Measurements from ENCODE around the gene CXCL12. TPM values are rescaled to one million over a fixed set of nuclear protein-coding genes. Genes with fewer than 3 reads are reported as not detected.

The CXCL12 gene
- total RNA-seq, 1 experiment from 2014 or later: 0.47 TPM

GRCh38 chr10:44344727-44345126 lies 40.2 kb downstream of the CXCL12 start:
- BruUV-seq (replicated peaks): no TSS peak
- POLR2A ChIA-PET (ENCODE audit: unreplicated experiment): no interaction called here
- Histone ChIP-seq H3K9ac (ENCODE audit: low read length) (no peak overlapping the region), H3K4me1 (ENCODE audit: insufficient read depth, low read length) (no peaks in the 10 kb centered on the region), H3K9me3 (ENCODE audit: low read length) (no peaks in the 10 kb centered on the region), H3K79me2 (ENCODE audit: low read length) (no peaks in the 10 kb centered on the region), H3K36me3 (ENCODE audit: low read depth, low read length) (no peaks in the 10 kb centered on the region), H3K27ac (ENCODE audit: low read length) (no peak overlapping the region), H4K20me1 (ENCODE audit: low read length) (no peaks in the 10 kb centered on the region), H3K4me3 (ENCODE audit: low read length) (no peak overlapping the region), H3K4me2 (ENCODE audit: low read length) (no peak overlapping the region), H3K9me2 (replicated peaks; ENCODE audit: low read length) (no peaks in the 10 kb centered on the region), H3F3A (ENCODE audit: low read length, unreplicated experiment) (no peaks in the 10 kb centered on the region), H2AFZ (ENCODE audit: low read length) (no peak overlapping the region), H3K27me3 (ENCODE audit: low read length) (peaks cover 23% of the 10 kb centered on the region)
- DNase-seq (no peak), ATAC-seq (no peak)
- no peak for TF ChIP-seq CTCF (conservative IDR thresholded peaks at IDR 0.05; ENCODE audit: low read depth, low read length)
- no peak for TF ChIP-seq EZH2phosphoT487 (IDR thresholded peaks at IDR 0.05; ENCODE audit: borderline replicate concordance, low read length)
- TF ChIP-seq EZH2 (IDR thresholded peaks at IDR 0.05; ENCODE audit: low read length, unreplicated experiment): no peak
- intact Hi-C loops (cut with micrococcal nuclease): no loop called here
- CTCF ChIA-PET: no interaction called here

- Histone ChIP-seq H3K79me2 (ENCODE audit: low read length) (no peaks in the 10 kb centered on the region), H3K36me3 (ENCODE audit: low read depth, low read length) (no peaks in the 10 kb centered on the region), H3K4me1 (ENCODE audit: insufficient read depth, low read length) (no peaks in the 10 kb centered on the region), H3K27me3 (ENCODE audit: low read length) (peaks cover 23% of the 10 kb centered on the region), H3F3A (ENCODE audit: low read length, unreplicated experiment) (no peaks in the 10 kb centered on the region), H3K27ac (ENCODE audit: low read length) (no peak overlapping the region), H3K9ac (ENCODE audit: low read length) (no peak overlapping the region), H2AFZ (ENCODE audit: low read length) (no peak overlapping the region), H3K4me3 (ENCODE audit: low read length) (no peak overlapping the region), H4K20me1 (ENCODE audit: low read length) (no peaks in the 10 kb centered on the region), H3K9me2 (replicated peaks; ENCODE audit: low read length) (no peaks in the 10 kb centered on the region), H3K4me2 (ENCODE audit: low read length) (no peak overlapping the region), H3K9me3 (ENCODE audit: low read length) (no peaks in the 10 kb centered on the region)
- ATAC-seq (no peak), DNase-seq (no peak)
- TF ChIP-seq EZH2 (IDR thresholded peaks at IDR 0.05; ENCODE audit: low read length, unreplicated experiment) (no peak), EZH2phosphoT487 (IDR thresholded peaks at IDR 0.05; ENCODE audit: borderline replicate concordance, low read length) (no peak), CTCF (conservative IDR thresholded peaks at IDR 0.05; ENCODE audit: low read depth, low read length) (no peak)
- ChIA-PET CTCF (no interaction called here), POLR2A (ENCODE audit: unreplicated experiment) (no interaction called here)
- intact Hi-C loops (cut with micrococcal nuclease): no loop called here
- no TSS peak for BruUV-seq (replicated peaks)
Observed at GRCh38 chr10:44343843-44344242, 41.1 kb downstream of the CXCL12 start.

DNA sequence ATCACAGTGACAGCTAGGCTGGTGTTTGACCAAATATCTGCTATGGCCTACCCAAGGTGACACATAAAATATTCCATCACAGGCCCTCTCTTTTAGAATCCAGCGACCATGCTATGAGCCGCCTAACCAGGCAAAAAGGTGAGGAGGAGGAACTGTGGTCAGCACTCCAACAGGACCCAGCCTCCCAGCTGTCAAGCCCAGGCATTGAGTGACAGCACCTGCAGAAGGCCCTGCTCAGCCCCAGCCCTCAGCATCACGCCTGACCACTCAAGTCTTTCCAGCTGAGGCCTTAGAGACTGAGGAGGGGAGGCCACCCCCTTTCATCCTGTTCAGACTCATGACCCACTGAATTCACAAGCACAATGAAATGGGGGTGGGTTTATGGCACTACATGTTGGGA lies 43.0 kb downstream of the CXCL12 start:
- H3K36me3 ChIP-seq (ENCODE audit: low read depth, low read length): no peaks in the 10 kb centered on the region
- DNase-seq (no peak), ATAC-seq (no peak)
- peaks cover 23% of the 10 kb centered on the region for H3K27me3 ChIP-seq (ENCODE audit: low read length)
- CTCF ChIA-PET: no interaction called here
- H3K79me2 ChIP-seq (ENCODE audit: low read length): no peaks in the 10 kb centered on the region
- no peaks in the 10 kb centered on the region for H3K9me2 ChIP-seq (replicated peaks; ENCODE audit: low read length)
- POLR2A ChIA-PET (ENCODE audit: unreplicated experiment): no interaction called here
- no peak overlapping the region for H3K9ac ChIP-seq (ENCODE audit: low read length)
- BruUV-seq (replicated peaks): no TSS peak
- H3K4me2 ChIP-seq (ENCODE audit: low read length): no peak overlapping the region
- TF ChIP-seq EZH2 (IDR thresholded peaks at IDR 0.05; ENCODE audit: low read length, unreplicated experiment): no peak
- no peak for TF ChIP-seq CTCF (conservative IDR thresholded peaks at IDR 0.05; ENCODE audit: low read depth, low read length)
- TF ChIP-seq EZH2phosphoT487 (IDR thresholded peaks at IDR 0.05; ENCODE audit: borderline replicate concordance, low read length): no peak
- H3F3A ChIP-seq (ENCODE audit: low read length, unreplicated experiment): no peaks in the 10 kb centered on the region
- H4K20me1 ChIP-seq (ENCODE audit: low read length): no peaks in the 10 kb centered on the region
- no peaks in the 10 kb centered on the region for H3K4me1 ChIP-seq (ENCODE audit: insufficient read depth, low read length)
- no peaks in the 10 kb centered on the region for H3K9me3 ChIP-seq (ENCODE audit: low read length)
- H3K4me3 ChIP-seq (ENCODE audit: low read length): no peak overlapping the region
- no peak overlapping the region for H2AFZ ChIP-seq (ENCODE audit: low read length)
- no peak overlapping the region for H3K27ac ChIP-seq (ENCODE audit: low read length)
- intact Hi-C loops (cut with micrococcal nuclease): no loop called here
